Measurements from ENCODE around the gene CLDN22.

GRCh38 chr4:183322326-183322725, 2.2 kb upstream of the CLDN22 start, which contains the start of gene CLDN24:
- TF ChIP-seq ZNF692 (tag by site-specific recombination; IDR thresholded peaks at IDR 0.05) (no peak), SALL2 (tag by site-specific recombination; IDR thresholded peaks at IDR 0.05; ENCODE audit: borderline replicate concordance) (no peak), ZNF350 (tag by site-specific recombination; IDR thresholded peaks at IDR 0.05) (no peak), CTCF (tag by site-specific recombination; IDR thresholded peaks at IDR 0.05) (no peak), ZBTB26 (tag by site-specific recombination; optimal IDR thresholded peaks at IDR 0.05) (no peak), REST (tag by site-specific recombination; IDR thresholded peaks at IDR 0.05) (no peak), YY1 (tag by site-specific recombination; IDR thresholded peaks at IDR 0.05) (no peak), ZNF175 (tag by site-specific recombination; IDR thresholded peaks at IDR 0.05) (no peak), SP2 (tag by site-specific recombination; IDR thresholded peaks at IDR 0.05) (no peak), PATZ1 (tag by site-specific recombination; IDR thresholded peaks at IDR 0.05) (no peak), EGR2 (tag by site-specific recombination; IDR thresholded peaks at IDR 0.05; ENCODE audit: low read depth) (no peak), ZNF202 (tag by site-specific recombination; IDR thresholded peaks at IDR 0.05; ENCODE audit: borderline replicate concordance) (no peak), ZBTB8A (tag by site-specific recombination; IDR thresholded peaks at IDR 0.05) (no peak)
